AG04450 (cell line): ENCODE results near the gene CRACR2A. TPM values are rescaled to one million over a fixed set of nuclear protein-coding genes. Genes with fewer than 3 reads are reported as not detected.

ENCODE experiments used
- CTCF ChIA-PET: fragments of 300-600, 350-600 bp; formaldehyde crosslinking; extraction: SDS; loops from one replicate; lab custom pipeline; 2022; ENCODE audit warnings: antibody characterized with exemption, inconsistent platforms; lab: Charles Lee
- POLR2A ChIA-PET: fragments of 350-600 bp; formaldehyde crosslinking; extraction: SDS; loops from one replicate; lab custom pipeline; 2021; ENCODE audit warnings: antibody characterized with exemption, inconsistent platforms; lab: Yijun Ruan, JAX
- DNase-seq: peaks from one replicate; pipeline ENCODE4 v3.0.0-alpha.2; 2011; ENCODE audit warnings: low read depth, low spot score
- H3K27ac ChIP-seq: one replicate; pipeline ENCODE4 v1.5.1; 2012; ENCODE audit warnings: low read depth, low read length, control low read depth
- H3K27me3 ChIP-seq: one replicate; pipeline ENCODE4 v1.6.0; 2012; ENCODE audit warnings: low read length; ENCODE audit not compliant: control insufficient read depth, insufficient read depth
- H3K4me3 ChIP-seq: 2 replicates; pipeline ENCODE4 v1.5.1; 2011; ENCODE audit warnings: mild to moderate bottlenecking, low read depth, low read length, control low read depth
- H3K9me3 ChIP-seq: 2 replicates; pipeline ENCODE4 v1.5.1; 2012; ENCODE audit warnings: low read length; ENCODE audit not compliant: control insufficient read depth, insufficient read depth
- polyA minus RNA-seq: library from RNA; depleted of rRNA, polyadenylated mRNA; stranded (reverse); fragments of >200 nt; gene quantifications from 2 replicates; pipeline ENCODE4 v1.2.3, GENCODE V29; 2011; rRNA and poly(A)+ RNA removed
- polyA plus RNA-seq: library from polyadenylated mRNA; depleted of rRNA; stranded (reverse); fragments of >200 nt; gene quantifications from 2 replicates; pipeline ENCODE4 v1.2.3, GENCODE V29; 2011; rRNA removed
- TF ChIP-seq, protein P1 (sequence below): IDR thresholded peaks from 2 replicates; pipeline ENCODE4 v1.5.1; 2011; ENCODE audit warnings: low read depth, low read length, control low read depth, inconsistent platforms

The CRACR2A gene
- polyA plus RNA-seq, result 1.1 TPM in 2 replicates
- 0.74 and 0.83 TPM in 2 replicates for polyA minus RNA-seq

GRCh38 chr12:3752741-3753486 lies at the start of gene CRACR2A:
Gene CRACR2A, minus strand, starts transcription at chr12:3753109. Its CDS starts 56,110 bp downstream, at chr12:3696999.
- CTCF ChIA-PET, result interaction anchor here (1.0 to 1.7 kb wide), 4 partner anchors 10 to 453 kb away, joined by 4 to 5 read pairs (median 4); no protein-coding TSS in a partner anchor
- POLR2A ChIA-PET, result interaction anchor here (1.1 kb wide), 1 partner anchor 55 kb away, joined by 3 read pairs; no protein-coding TSS in a partner anchor
- DNase-seq, result peak; percentile 6
- TF ChIP-seq, protein P1, sequence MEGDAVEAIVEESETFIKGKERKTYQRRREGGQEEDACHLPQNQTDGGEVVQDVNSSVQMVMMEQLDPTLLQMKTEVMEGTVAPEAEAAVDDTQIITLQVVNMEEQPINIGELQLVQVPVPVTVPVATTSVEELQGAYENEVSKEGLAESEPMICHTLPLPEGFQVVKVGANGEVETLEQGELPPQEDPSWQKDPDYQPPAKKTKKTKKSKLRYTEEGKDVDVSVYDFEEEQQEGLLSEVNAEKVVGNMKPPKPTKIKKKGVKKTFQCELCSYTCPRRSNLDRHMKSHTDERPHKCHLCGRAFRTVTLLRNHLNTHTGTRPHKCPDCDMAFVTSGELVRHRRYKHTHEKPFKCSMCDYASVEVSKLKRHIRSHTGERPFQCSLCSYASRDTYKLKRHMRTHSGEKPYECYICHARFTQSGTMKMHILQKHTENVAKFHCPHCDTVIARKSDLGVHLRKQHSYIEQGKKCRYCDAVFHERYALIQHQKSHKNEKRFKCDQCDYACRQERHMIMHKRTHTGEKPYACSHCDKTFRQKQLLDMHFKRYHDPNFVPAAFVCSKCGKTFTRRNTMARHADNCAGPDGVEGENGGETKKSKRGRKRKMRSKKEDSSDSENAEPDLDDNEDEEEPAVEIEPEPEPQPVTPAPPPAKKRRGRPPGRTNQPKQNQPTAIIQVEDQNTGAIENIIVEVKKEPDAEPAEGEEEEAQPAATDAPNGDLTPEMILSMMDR, result peak; percentile 58
- Histone ChIP-seq H3K9me3 (peaks cover 3% of the 10 kb centered on the region; the same call in 1 of the 2 replicates), H3K27me3 (no peaks in the 10 kb centered on the region), H3K27ac (no peak within 1 kb of the TSS), H3K4me3 (peak within 1 kb of the TSS; percentile 46)

- TF ChIP-seq, protein P1, result no peak
- POLR2A ChIA-PET, result no interaction called here
- no peak overlapping the region for H3K27ac ChIP-seq
- H3K4me3 ChIP-seq, result no peak overlapping the region
- no peak for DNase-seq
- no peaks in the 10 kb centered on the region for H3K9me3 ChIP-seq
- H3K27me3 ChIP-seq, result no peaks in the 10 kb centered on the region
- CTCF ChIA-PET, result interaction anchor here (1.0 to 1.4 kb wide), 2 partner anchors 20 to 497 kb away, joined by 3 to 9 read pairs; no protein-coding TSS in a partner anchor
Observed at GRCh38 chr12:3797531-3798048, 44.7 kb upstream of the CRACR2A start.

GRCh38 chr12:3795492-3796133 lies 42.7 kb upstream of the CRACR2A start:
- no peak overlapping the region for H3K4me3 ChIP-seq
- TF ChIP-seq, protein P1, result no peak
- ChIA-PET POLR2A (no interaction called here), CTCF (interaction anchor here (0.7 to 2.0 kb wide), 4 partner anchors 8 to 495 kb away, joined by 3 to 10 read pairs (median 4); no protein-coding TSS in a partner anchor)
- no peaks in the 10 kb centered on the region for H3K9me3 ChIP-seq
- no peak for DNase-seq
- no peak overlapping the region for H3K27ac ChIP-seq
- H3K27me3 ChIP-seq, result no peaks in the 10 kb centered on the region

GRCh38 chr12:3795066-3795465 lies 42.2 kb upstream of the CRACR2A start:
- Histone ChIP-seq H3K27me3 (no peaks in the 10 kb centered on the region), H3K9me3 (no peaks in the 10 kb centered on the region), H3K4me3 (no peak overlapping the region), H3K27ac (no peak overlapping the region)
- no peak for DNase-seq
- CTCF ChIA-PET, result interaction anchor here (0.7 to 2.0 kb wide), 4 partner anchors 9 to 495 kb away, joined by 3 to 10 read pairs (median 4); no protein-coding TSS in a partner anchor
- POLR2A ChIA-PET, result no interaction called here
- TF ChIP-seq, protein P1, result no peak
